Measurements from ENCODE around the gene PI16. TPM values are rescaled to one million over a fixed set of nuclear protein-coding genes. Genes with fewer than 3 reads are reported as not detected.

Gene PI16
- total and polyA plus RNA-seq, 2 experiments from 2014 or later = 227 to 390 TPM

- TF ChIP-seq EZH2phosphoT487 (IDR thresholded peaks at IDR 0.05; ENCODE audit: insufficient read depth, low read depth) = no peak
- no peak for TF ChIP-seq EZH2 (IDR thresholded peaks at IDR 0.05; ENCODE audit: insufficient read depth, poor library complexity, severe bottlenecking)
- H3K79me2 ChIP-seq (ENCODE audit: insufficient read depth) = no peaks in the 10 kb centered on the region
- no peaks in the 10 kb centered on the region for H4K20me1 ChIP-seq (ENCODE audit: insufficient read depth)
- H3K27me3 ChIP-seq (replicated peaks; ENCODE audit: insufficient read depth) = no peaks in the 10 kb centered on the region
- H3K4me3 ChIP-seq = no peak overlapping the region
- H3K9me2 ChIP-seq (ENCODE audit: insufficient read depth) = no peaks in the 10 kb centered on the region
- in situ Hi-C loops (cut with MboI) = no loop called here
- H3F3A ChIP-seq (ENCODE audit: insufficient read depth) = peaks cover 11% of the 10 kb centered on the region
- no peak for DNase-seq
- WGBS, 2 experiments (ENCODE audit: low coverage in 1 of 2, low lambda C conversion rate in 2 of 2, missing lambda C conversion rate in 2 of 2) = 63 to 71% methylated on average over 9 of the region's 9 CpGs
- no peak overlapping the region for H3K4me2 ChIP-seq (ENCODE audit: unreplicated experiment)
- peaks cover 20% of the 10 kb centered on the region for H3K4me1 ChIP-seq (ENCODE audit: insufficient read depth)
- H3K36me3 ChIP-seq (ENCODE audit: low read depth) = no peaks in the 10 kb centered on the region
- H2AFZ ChIP-seq = no peak overlapping the region
- no peaks in the 10 kb centered on the region for H3K9me3 ChIP-seq (ENCODE audit: low read depth)
- no peak overlapping the region for H3K9ac ChIP-seq
- no peak overlapping the region for H3K27ac ChIP-seq
These were observed 3.3 kb downstream of the PI16 start for GRCh38 chr6:36957773-36958271.

- no peaks in the 10 kb centered on the region for H3K36me3 ChIP-seq (ENCODE audit: low read depth)
- no peak for DNase-seq
- no peaks in the 10 kb centered on the region for H4K20me1 ChIP-seq (ENCODE audit: insufficient read depth)
- WGBS, 2 experiments (ENCODE audit: low coverage in 1 of 2, low lambda C conversion rate in 2 of 2, missing lambda C conversion rate in 2 of 2) = 86 to 88% methylated on average over 30 to 44 of the region's 44 CpGs
- peaks cover 11% of the 10 kb centered on the region for H3F3A ChIP-seq (ENCODE audit: insufficient read depth)
- H3K27ac ChIP-seq = no peak overlapping the region
- no peak overlapping the region for H2AFZ ChIP-seq
- H3K4me2 ChIP-seq (ENCODE audit: unreplicated experiment) = no peak overlapping the region
- H3K79me2 ChIP-seq (ENCODE audit: insufficient read depth) = no peaks in the 10 kb centered on the region
- no peaks in the 10 kb centered on the region for H3K9me3 ChIP-seq (ENCODE audit: low read depth)
- in situ Hi-C loops (cut with MboI) = no loop called here
- H3K9me2 ChIP-seq (ENCODE audit: insufficient read depth) = no peaks in the 10 kb centered on the region
- no peaks in the 10 kb centered on the region for H3K27me3 ChIP-seq (replicated peaks; ENCODE audit: insufficient read depth)
- no peak overlapping the region for H3K4me3 ChIP-seq
- no peak overlapping the region for H3K9ac ChIP-seq
- H3K4me1 ChIP-seq (ENCODE audit: insufficient read depth) = peaks cover 20% of the 10 kb centered on the region
- TF ChIP-seq EZH2phosphoT487 (IDR thresholded peaks at IDR 0.05; ENCODE audit: insufficient read depth, low read depth) (no peak), EZH2 (IDR thresholded peaks at IDR 0.05; ENCODE audit: insufficient read depth, poor library complexity, severe bottlenecking) (no peak)
These were observed 4.4 kb downstream of the PI16 start for GRCh38 chr6:36958775-36959554.

- H3K27me3 ChIP-seq (replicated peaks; ENCODE audit: insufficient read depth) = no peaks in the 10 kb centered on the region
- H4K20me1 ChIP-seq (ENCODE audit: insufficient read depth) = no peaks in the 10 kb centered on the region
- H3K4me2 ChIP-seq (ENCODE audit: unreplicated experiment) = no peak overlapping the region
- DNase-seq = no peak
- no peak overlapping the region for H2AFZ ChIP-seq
- peaks cover 20% of the 10 kb centered on the region for H3K4me1 ChIP-seq (ENCODE audit: insufficient read depth)
- 76 to 79% methylated on average over 17 of the region's 17 CpGs for WGBS, 2 experiments (ENCODE audit: low coverage in 1 of 2, low lambda C conversion rate in 2 of 2, missing lambda C conversion rate in 2 of 2)
- no peaks in the 10 kb centered on the region for H3K9me3 ChIP-seq (ENCODE audit: low read depth)
- TF ChIP-seq EZH2phosphoT487 (IDR thresholded peaks at IDR 0.05; ENCODE audit: insufficient read depth, low read depth) = no peak
- no peak for TF ChIP-seq EZH2 (IDR thresholded peaks at IDR 0.05; ENCODE audit: insufficient read depth, poor library complexity, severe bottlenecking)
- H3K79me2 ChIP-seq (ENCODE audit: insufficient read depth) = no peaks in the 10 kb centered on the region
- no peak overlapping the region for H3K27ac ChIP-seq
- peaks cover 11% of the 10 kb centered on the region for H3F3A ChIP-seq (ENCODE audit: insufficient read depth)
- no peaks in the 10 kb centered on the region for H3K9me2 ChIP-seq (ENCODE audit: insufficient read depth)
- in situ Hi-C loops (cut with MboI) = no loop called here
- H3K36me3 ChIP-seq (ENCODE audit: low read depth) = no peaks in the 10 kb centered on the region
- no peak overlapping the region for H3K4me3 ChIP-seq
- H3K9ac ChIP-seq = no peak overlapping the region
These were observed 5.2 kb downstream of the PI16 start for GRCh38 chr6:36959555-36960250.

GRCh38 chr6:36961441-36962435, 7.2 kb downstream of the PI16 start:
- Histone ChIP-seq H3K4me1 (ENCODE audit: insufficient read depth) (peaks cover 13% of the 10 kb centered on the region), H3K4me2 (ENCODE audit: unreplicated experiment) (no peak overlapping the region), H4K20me1 (ENCODE audit: insufficient read depth) (no peaks in the 10 kb centered on the region), H3K27me3 (replicated peaks; ENCODE audit: insufficient read depth) (no peaks in the 10 kb centered on the region), H3K9ac (no peak overlapping the region), H3K9me3 (ENCODE audit: low read depth) (no peaks in the 10 kb centered on the region), H2AFZ (no peak overlapping the region), H3K9me2 (ENCODE audit: insufficient read depth) (no peaks in the 10 kb centered on the region), H3K36me3 (ENCODE audit: low read depth) (no peaks in the 10 kb centered on the region; the same call in 1 of the 2 replicates), H3K27ac (no peak overlapping the region), H3K4me3 (no peak overlapping the region), H3F3A (ENCODE audit: insufficient read depth) (peaks cover 29% of the 10 kb centered on the region), H3K79me2 (ENCODE audit: insufficient read depth) (no peaks in the 10 kb centered on the region)
- in situ Hi-C loops (cut with MboI) = no loop called here
- no peak for TF ChIP-seq EZH2 (IDR thresholded peaks at IDR 0.05; ENCODE audit: insufficient read depth, poor library complexity, severe bottlenecking)
- no peak for TF ChIP-seq EZH2phosphoT487 (IDR thresholded peaks at IDR 0.05; ENCODE audit: insufficient read depth, low read depth)
- DNase-seq = no peak
- WGBS, 2 experiments (ENCODE audit: low coverage in 1 of 2, low lambda C conversion rate in 2 of 2, missing lambda C conversion rate in 2 of 2) = 81 to 85% methylated on average over 32 to 40 of the region's 40 CpGs

Data from GM23248 (cell line).